Mammary epithelial cell (primary cell): ENCODE measurements around the gene LYVE1.

ENCODE experiments used
- EZH2 ChIP-seq: IDR thresholded peaks from 2 replicates; pipeline ENCODE4 v1.6.1; 2012; ENCODE audit warnings: low read length, inconsistent platforms, borderline replicate concordance
- TF ChIP-seq, protein P1 (sequence below), 2 donors: IDR thresholded peaks in 1 of 2; conservative IDR thresholded peaks in 1 of 2; 2 replicates each; pipeline ENCODE4 v1.5.1; 2011 to 2012; ENCODE audit warnings: inconsistent platforms in 2 of 2, low read length in 2 of 2, mild to moderate bottlenecking in 2 of 2, control low read depth in 1 of 2, low read depth in 1 of 2; ENCODE audit not compliant: insufficient read depth in 1 of 2; ENCODE audit errors: extremely low read depth in 1 of 2

DNA sequence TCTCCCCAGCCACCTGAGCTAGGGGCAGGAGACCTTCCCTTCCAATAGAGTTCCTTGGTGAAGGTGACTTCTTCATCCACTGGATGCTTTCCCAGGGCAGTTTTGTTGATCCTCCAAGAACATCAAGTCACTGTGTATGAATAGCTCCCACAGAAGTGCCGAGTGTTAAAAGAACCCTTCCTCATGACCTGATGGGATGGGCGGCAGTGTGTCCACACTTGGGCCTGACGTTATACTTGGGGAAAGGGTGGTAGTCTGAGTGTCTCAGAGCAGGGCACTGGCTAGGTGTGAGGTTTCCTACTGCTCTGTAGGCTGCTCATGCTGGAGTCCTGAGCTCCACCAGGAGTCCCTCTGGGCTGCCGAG, 7.6 kb upstream of the LYVE1 start:
- TF ChIP-seq, protein P1, sequence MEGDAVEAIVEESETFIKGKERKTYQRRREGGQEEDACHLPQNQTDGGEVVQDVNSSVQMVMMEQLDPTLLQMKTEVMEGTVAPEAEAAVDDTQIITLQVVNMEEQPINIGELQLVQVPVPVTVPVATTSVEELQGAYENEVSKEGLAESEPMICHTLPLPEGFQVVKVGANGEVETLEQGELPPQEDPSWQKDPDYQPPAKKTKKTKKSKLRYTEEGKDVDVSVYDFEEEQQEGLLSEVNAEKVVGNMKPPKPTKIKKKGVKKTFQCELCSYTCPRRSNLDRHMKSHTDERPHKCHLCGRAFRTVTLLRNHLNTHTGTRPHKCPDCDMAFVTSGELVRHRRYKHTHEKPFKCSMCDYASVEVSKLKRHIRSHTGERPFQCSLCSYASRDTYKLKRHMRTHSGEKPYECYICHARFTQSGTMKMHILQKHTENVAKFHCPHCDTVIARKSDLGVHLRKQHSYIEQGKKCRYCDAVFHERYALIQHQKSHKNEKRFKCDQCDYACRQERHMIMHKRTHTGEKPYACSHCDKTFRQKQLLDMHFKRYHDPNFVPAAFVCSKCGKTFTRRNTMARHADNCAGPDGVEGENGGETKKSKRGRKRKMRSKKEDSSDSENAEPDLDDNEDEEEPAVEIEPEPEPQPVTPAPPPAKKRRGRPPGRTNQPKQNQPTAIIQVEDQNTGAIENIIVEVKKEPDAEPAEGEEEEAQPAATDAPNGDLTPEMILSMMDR (conservative IDR thresholded peaks at IDR 0.05 in 1 of 2, IDR thresholded peaks at IDR 0.05 in 1 of 2; ENCODE audit: extremely low read depth in 1 of 2, insufficient read depth in 1 of 2, low read depth in 1 of 2, low read length in 2 of 2): no peak
- no peak for TF ChIP-seq EZH2
